GM21717 (cell line): Measurements from ENCODE around the gene AAK1.
"Not testable (repeated sequence)": the region's sequence is repeated elsewhere in the genome, so short reads cannot be mapped to it uniquely, and the experiment has no call there.

Source experiments
- ATAC-seq: cut with Tn5 transposase; IDR thresholded peaks from one replicate; pipeline ENCODE4 v1.9.1; 2021; ENCODE audit warnings: mild to moderate bottlenecking, moderate library complexity; ENCODE audit not compliant: unreplicated experiment

AAK1 gene

DNA sequence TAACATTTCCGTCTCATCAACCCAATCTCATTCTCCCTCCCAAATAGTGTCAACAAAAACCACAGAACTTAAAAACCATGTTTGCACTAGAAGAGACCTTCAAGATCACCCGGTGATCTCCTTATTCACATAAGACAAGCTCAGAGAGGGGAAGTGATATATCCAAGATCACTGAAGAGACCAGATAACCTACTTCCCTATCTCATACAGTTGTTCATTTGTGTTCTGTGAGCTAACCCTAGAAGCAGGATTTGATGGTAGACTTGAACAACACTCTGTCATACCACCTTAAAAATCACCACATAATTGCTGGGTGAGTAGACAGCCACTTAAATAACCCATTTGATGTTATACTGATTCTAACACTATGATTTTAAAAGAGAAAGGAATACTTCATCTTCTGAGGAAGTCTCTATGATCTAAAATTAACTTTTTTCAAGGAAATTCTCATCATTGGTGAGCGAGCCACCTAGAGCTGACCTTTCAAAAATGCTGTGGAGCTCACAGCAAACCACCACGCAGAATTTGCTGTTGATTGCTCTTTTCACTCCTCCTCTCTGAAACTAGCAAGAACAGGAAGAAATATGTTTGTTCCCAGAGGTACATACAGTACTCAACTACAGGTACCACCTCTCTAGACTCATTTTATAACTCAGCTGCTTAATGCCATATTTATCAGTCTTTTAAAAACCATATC lies 15.1 kb downstream of the AAK1 start:
- no peak for ATAC-seq

DNA sequence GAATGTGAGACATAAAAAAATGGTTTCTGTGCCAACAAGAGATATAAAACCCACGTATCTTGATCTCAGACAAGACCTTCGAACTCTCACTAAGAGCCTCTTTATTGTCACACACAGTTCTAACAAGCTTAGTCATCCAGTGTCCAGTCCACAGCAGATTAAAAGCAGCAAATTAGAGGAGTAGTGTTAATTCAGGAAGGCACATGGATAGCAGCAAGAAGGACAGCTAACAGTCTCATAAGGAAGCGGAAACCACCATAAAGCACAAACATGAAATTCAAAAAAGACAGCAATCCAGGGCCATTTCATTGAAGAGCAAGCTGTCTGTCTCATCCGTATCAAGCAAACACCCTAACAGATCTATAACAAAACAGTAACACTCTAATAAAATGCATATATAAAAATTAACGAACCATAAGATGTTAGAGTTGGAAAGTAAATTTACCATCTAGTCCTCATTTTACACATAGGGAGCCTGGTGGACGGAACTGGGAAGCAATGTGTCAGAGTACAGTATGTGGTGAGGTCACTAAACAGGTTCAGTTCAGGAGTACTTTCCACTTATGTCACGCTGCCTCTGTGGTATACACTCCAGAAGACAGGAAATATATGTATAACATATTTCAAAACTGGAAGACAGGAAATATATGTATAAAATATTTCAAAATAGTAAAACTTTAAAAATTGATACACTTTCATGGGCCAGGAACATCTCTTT lies 18.3 kb downstream of the AAK1 start:
- ATAC-seq, result no peak

DNA sequence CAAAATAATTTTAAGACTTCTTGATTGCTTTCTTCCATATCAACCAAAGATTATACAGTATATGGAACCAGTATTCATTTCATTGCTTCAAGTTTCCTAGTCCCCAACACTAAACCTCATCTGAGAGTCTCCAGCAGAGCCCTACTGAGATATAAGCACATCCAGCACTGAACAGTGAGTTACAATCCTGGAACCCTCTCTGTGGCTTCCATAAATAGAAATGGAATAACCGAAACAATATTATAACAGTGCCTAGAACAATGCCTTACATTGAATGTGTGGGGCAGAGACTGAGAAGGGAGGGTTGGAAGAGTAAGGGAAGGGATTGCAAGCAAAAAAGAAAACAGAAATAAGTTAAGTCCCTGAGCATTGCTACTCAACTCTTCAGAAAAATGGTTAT lies 18.9 kb downstream of the AAK1 start:
- no peak for ATAC-seq

DNA sequence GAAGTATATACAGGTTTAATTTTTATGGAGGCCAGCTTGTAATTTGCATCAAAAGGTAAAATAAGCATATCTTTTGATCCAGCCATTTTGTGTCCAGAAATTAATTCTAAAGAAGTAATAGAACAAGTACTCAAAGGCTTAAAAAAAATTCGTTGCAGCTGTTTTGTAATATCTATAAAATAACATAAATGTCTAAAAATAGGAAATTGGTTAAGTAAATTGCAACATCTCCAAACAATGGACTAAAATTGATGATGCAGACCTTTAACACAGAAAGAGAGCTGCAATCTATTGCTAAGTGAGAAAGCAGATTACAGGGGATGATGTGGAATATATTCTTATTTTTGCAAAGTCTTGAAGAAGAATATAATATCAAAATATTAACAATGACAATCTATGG lies 19.4 kb downstream of the AAK1 start:
- no peak for ATAC-seq

DNA sequence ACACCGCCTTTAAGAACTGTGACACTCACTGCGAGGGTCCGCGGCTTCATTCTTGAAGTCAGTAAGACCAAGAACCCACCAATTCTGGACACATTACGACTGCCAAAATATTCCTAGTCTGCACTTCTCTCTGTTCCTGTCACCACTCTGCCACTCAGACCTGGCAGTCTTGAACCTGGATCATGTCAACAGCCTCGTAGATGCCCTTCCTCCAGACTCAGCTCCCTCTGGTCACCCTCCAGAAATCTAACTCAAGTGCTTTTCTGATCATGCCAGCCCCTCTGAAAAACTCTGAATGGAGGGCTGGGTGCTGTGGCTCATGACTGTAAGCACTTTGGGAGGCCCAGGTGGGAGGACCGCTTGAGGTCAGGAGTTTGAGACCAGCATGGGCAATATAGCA lies 20.3 kb downstream of the AAK1 start:
- no peak for ATAC-seq

DNA sequence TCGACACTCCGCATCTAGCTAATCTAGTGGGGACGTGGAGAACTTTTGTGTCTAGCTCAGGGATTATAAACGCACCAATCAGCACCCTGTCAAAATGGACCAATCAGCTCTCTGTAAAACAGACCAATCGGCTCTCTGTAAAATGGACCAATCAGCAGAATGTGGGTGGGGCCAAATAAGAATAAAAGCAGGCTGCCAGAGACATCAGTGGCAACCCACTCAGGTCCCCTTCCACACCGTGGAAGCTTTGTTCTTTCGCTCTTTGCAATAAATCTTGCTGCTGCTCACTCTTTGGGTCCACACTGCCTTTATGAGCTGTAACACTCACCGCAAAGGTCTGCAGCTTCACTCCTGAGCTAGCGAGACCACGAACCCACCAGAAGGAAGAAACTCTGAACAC lies 20.7 kb downstream of the AAK1 start:
- not testable (repeated sequence) for ATAC-seq

DNA sequence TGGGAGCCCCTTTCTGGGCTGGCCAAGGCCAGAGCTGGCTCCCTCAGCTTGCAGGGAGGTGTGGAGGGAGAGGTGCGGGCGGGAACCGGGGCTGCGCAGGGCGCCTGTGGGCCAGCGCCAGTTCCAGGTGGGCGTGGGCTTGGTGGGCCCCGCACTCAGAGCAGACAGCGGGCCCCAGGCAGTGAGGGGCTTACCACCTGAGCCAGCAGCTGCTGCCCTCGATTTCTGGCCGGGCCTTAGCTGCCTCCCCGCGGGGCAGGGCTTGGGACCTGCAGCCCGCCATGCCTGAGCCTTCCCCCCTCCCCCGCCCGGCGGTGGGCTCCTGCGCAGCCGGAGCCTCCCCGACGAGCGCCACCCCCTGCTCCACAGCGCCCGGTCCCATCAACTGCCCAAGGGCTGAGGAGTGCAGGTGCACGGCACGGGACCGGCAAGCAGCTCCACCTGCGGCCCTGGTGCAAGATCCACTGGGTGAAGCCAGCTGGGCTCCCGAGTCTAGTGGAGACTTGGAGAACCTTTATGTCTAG lies 21.5 kb downstream of the AAK1 start:
- ATAC-seq, result not testable (repeated sequence)

DNA sequence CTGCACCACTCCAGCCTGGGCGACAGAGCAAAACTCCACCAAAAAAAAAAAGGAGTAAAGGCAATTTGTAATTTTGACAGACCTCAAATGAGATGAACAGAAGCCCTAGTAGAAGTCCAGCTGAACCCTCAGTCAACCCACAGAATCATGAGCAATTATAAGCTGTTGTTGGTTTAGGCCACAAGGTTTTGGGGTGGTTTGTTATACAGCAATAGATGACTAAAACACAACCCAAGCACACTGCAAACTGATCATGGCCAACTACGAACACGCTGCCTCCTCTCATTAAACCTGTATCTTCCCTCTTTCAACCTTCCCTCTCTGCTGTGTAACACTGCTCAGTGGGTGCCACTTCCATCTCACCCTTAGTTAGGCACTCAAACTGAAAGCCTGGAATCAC lies 22.1 kb downstream of the AAK1 start:
- no peak for ATAC-seq

DNA sequence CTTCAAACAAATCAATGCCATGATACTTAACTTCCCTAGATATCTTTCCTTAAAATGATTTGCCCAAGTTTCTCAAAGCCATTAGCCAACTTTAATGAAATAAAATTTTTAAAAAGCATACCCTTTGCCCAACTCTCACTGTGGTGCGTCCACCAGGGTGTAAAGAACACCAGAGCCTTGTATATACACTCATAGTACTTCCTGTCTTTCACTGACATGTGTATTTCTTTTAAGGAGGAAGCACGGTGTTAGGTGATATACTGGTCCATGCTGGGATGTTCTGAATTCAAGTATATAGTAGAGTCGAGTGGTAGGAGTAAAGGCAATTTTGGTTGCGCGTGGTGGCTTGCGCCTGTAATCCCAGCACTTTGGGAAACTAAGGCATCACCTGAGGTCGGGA lies 22.7 kb downstream of the AAK1 start:
- no peak for ATAC-seq

DNA sequence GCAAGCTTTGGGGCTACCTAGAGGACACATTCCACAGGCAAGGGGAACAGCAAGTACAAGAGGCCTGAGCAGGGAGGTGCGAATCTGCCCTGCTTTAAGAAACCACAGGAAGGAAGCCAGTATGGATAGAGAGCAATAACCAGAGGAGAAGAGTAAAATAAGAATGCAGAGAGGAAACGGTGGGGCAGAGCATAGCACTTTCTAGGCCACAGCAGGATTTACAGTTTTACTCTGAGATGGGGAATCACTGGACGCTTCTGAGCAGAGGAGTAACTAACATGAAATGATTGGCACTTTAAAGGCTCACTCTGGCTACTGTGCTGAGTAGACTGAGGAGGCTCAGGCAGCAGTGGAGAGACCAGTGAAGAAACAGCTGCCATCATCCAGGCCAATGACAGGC lies 23.8 kb downstream of the AAK1 start:
- ATAC-seq, result no peak

DNA sequence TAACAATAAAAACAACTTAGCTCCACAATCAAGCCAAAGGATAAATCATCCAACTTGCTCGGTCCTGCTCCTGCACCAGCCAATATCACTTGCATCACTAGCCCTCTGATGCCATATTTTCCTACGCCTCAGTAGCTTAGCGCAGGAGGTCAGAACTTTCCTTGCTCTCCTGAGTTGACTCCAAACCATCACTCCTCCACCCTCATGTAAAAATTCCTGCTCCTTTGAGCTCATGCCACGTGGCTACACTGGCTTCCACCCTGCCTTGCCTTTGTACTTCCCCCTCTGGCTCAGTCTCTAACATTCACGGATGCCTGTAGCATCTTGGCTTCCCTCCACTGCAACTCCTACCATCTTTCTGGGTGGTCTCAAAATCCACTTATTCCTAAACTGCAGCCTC lies 25.2 kb downstream of the AAK1 start:
- no peak for ATAC-seq

DNA sequence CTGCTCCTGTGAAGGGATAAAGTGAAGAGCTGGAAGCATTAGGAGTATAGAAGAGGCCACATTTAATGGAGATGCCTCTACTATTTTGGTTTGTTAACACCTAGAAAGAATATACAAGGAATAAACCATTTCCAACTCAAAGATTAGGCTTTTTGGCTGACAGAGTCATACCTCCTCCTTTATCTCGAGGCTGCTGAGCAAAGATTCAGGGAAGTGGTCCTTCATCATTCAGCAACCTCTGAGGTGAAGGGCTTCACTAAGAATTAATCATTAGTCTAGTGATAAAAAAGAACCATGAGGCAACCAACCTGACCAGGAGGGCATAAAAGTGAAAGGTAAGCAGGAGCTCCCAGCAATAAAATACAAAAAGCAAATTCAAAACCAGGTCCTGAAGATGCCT lies 25.8 kb downstream of the AAK1 start:
- no peak for ATAC-seq

DNA sequence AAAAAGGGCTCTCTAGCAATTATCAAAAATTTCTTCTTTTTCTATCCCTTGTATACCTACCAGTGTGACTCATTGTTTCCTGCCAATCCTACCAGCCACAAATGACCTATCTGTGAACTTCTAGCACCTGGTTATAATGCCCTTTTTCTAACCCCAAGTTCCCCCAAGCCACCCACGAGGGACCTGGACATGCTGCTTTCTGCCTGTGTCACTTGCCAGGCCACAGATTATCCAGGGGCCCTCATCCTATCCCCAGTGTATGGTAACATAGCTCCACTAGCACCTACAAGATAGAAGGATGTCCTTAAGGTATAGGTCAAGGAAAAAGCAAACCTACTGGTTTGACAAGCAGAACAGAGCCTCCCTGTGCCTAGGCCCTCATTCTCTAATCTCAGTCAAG lies 26.8 kb downstream of the AAK1 start:
- no peak for ATAC-seq

DNA sequence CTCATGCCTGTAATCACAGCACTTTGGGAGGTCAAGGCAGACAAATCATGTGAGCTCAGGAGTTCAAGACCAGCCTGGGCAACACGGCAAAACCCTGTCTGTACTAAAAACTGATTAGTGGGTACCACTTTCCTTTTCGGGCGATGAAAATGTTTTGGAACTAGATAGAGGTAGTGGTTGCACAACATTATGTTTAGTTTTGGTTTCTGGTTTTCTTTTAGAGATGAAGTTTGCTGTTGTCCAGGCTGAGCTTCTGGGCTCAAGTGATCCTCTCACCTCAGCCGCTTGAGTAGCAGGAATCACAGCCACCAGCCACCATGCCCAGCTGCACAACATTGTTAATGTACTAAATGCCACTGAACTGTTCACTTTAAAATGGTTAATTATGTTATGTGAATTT lies 27.6 kb downstream of the AAK1 start:
- ATAC-seq, result no peak

DNA sequence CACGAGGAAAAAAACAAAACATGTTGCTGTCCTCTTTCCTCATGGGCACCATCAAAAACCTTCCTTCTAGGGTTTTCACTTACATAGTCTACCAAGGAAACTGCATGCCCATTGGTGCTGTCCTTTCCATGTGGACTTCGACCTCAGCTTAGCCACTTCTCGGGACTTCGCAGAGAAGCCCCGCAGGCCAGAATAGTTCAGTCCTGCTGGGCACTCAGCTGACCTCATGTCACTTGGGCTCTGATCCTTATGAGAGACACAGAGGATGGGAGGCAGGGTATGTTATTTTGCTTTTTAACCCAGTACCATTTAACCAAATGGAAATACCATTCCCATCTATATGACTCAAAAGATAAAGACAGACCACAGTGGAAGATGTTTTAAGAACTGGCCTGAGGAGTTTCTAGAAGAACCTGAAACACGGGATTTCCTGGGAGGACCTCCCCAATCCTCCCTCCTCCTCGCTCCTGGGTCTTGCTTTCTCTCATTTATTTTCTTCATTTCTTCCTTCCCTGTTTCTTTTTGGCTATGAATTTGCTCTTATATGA lies 28.4 kb downstream of the AAK1 start:
- ATAC-seq, result no peak

DNA sequence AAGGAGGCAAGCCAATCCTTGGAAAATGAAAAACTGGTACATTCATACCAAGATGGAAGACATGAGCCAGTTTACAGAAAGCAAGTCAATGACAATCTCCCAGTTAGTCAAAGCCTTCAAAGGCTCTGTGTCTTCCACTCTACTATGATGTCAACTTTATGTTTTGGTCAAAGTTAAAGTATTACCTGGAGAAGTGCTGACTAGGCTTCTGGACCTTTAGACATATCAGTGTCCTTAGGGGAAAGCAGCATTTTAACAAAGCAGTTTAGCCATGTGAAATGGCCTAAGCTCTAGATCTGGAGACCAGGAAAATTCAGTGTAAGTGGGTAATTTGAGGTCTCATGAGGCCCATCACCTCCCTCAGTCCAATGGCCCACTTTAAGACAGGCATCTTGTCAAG lies 30.8 kb downstream of the AAK1 start:
- no peak for ATAC-seq

DNA sequence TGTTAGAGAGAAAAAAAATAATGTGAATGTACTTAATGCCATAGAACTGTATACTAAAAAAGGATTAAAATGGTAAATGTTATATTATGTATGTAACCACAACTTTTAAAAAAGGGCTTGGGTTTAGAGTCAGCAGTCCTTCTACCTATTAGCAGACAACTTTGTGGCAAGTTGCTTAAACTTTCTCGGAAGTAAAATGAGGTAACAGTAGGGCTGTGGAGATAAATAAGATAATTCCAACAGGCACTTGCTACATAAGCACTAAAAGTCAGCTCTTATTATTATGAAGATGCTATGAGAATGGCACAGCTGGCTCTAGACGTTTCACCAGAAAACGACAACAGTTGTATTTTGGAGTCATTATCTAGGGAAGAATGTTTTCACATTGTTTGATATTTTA lies 31.3 kb downstream of the AAK1 start:
- ATAC-seq, result no peak

DNA sequence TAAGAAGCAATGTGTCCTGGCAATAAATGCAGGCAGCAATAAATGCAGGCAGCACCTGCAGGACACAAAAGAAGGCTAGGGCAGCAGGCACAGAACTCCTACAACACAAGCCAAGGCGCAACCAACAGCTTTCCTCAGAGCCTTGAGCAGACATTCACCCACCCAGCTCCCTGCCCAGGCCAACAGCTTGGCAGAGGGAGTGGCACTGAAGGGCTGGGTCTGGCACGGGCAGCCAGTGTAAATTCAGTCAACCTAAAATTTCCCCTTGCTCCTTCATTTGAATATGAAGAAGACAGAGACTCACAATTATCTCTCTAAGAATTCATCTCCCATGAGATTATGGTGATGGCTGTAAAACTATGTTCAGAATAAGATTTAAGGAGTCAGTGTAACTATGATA lies 35.4 kb downstream of the AAK1 start:
- no peak for ATAC-seq

DNA sequence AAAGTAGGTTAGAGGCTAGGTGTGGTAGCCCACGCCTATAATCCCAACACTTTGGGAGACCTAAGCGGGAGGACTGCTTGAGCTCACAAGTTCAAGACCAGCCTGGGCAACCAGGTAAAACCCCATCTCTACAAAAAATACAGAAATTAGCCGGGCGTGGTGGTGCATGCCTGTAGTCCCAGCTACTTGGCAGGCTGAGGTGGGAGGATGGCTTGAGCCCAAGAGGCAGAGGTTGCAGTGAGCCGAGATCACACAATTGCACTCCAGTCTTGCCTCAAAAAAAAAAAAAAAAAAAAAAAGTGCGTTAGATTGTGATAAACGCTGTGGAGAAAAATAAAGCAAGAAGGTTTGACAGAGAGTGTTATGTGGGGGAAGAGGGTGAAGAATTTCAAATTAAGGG lies 36.8 kb downstream of the AAK1 start:
- ATAC-seq, result not testable (repeated sequence)

DNA sequence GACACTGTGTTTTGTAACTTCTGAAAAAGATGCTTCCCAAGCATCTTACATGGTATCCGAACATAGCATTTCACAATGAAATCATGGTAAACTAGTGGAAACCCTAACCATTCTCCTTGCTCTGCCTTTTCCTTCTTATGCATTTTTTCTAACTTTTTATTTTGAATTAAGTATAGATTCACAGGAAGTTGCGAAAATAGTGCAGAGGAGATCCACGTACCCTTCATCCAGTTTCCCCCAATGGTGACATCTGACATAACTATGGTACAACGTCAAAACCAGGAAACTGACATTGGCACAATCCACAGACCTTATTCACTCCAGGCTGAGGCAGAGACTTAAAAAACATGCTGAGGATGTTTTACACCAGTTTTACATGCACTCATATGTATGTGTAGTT lies 38.3 kb downstream of the AAK1 start:
- ATAC-seq, result no peak

DNA sequence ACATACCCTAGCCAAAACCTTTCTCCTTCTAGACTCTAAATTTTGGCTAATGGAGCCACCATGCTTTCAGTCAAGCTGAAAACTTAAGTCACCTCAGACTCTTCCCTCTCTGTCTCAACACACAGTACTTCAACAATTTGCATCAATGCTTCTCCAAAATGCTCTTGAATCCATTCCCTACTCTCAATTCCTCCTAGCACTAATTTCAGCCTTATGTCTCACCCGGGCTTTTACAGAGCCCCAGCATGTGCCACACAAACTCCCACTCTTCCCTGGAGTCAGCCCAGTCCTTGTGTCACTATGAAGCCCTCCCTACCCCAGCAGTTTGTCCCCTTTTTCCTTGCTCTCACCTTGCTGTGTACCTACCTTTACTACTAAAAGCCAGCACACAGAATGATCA lies 38.7 kb downstream of the AAK1 start:
- no peak for ATAC-seq

DNA sequence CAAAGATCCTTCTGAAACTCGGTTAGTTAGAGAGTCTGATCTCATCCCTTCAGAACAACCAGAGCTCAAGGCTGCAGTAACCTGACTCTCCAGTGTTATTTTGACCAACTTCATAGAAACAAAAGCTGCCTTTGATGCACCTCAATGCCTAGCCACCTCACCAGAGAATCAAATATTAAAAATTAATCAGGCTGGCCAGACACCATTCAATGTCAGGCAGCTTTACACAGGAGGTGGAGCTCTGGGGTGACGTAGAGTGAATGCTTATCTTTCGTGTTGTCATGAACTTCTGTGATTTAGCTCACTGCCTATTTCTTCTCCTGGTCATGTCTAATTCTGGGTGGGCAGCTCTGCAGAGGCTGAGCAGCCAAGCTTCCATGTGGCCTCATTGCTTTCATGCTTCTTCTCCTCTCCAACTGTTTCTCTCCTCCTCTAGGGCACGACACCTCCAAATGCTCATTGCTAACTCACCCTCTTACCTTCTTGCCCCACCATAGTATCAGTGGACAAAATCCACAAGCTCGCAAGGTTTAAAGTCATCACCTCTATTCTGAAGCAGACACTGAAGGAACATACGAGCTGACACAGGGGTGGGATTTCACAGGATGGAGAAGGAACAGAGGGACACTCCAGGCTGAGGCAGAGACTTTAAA lies 39.4 kb downstream of the AAK1 start:
- ATAC-seq, result no peak
